HEK293 (cell line): ENCODE data around the gene NUAK1.

Experiments
- CTCF ChIA-PET: fragments of 350-600 bp; formaldehyde crosslinking; extraction: SDS; loops from one replicate; lab custom pipeline; 2021; ENCODE audit warnings: antibody characterized with exemption; lab: Yijun Ruan, JAX
- POLR2A ChIA-PET: fragments of 300-600 bp; formaldehyde crosslinking; extraction: SDS; loops from one replicate; lab custom pipeline; 2020; ENCODE audit warnings: antibody characterized with exemption, inconsistent platforms; lab: Yijun Ruan, JAX
- H3K27ac ChIP-seq: fragments of 200-500 bp; sonication (Bioruptor generic); 2 replicates; pipeline ENCODE4 v1.5.1; 2014; ENCODE audit warnings: low read depth, low read length, control low read depth, inconsistent platforms; ENCODE audit errors: extremely low read depth
- H3K36me3 ChIP-seq, 2 experiments: fragments of 200-500 bp in 1 of 2; sonication (Bioruptor generic) in 1 of 2; 1 replicate in 1 of 2; 2 replicates in 1 of 2; pipeline ENCODE4 v1.5.1; 2014 to 2017; ENCODE audit warnings: inconsistent platforms in 2 of 2, low read length in 2 of 2; ENCODE audit not compliant: control insufficient read depth in 2 of 2, insufficient read depth in 1 of 2
- H3K4me1 ChIP-seq: fragments of 200-500 bp; sonication (Bioruptor generic); 2 replicates; pipeline ENCODE4 v1.5.1; 2014; ENCODE audit warnings: mild to moderate bottlenecking, low read length, inconsistent platforms; ENCODE audit not compliant: control insufficient read depth, insufficient read depth
- H3K4me3 ChIP-seq: 2 replicates; pipeline ENCODE4 v1.5.1; 2011; ENCODE audit warnings: low read depth, mild to moderate bottlenecking, control low read depth, low read length, moderate library complexity
- H3K9me3 ChIP-seq: fragments of 200-500 bp; sonication (Bioruptor generic); 2 replicates; pipeline ENCODE4 v1.5.1; 2014; ENCODE audit warnings: low read depth, low read length, inconsistent platforms; ENCODE audit not compliant: control insufficient read depth, insufficient read depth
- FEZF1 ChIP-seq: fragments of 450-650 bp; formaldehyde crosslinking; IDR thresholded peaks from 2 replicates; pipeline ENCODE4 v1.5.1; 2016; ENCODE audit warnings: missing biosample characterization, missing genetic modification characterization
- ZBTB8A ChIP-seq: fragments of 450-650 bp; formaldehyde crosslinking; IDR thresholded peaks from 2 replicates; pipeline ENCODE4 v1.5.1; 2016; ENCODE audit warnings: missing biosample characterization, missing genetic modification characterization
- ZFP41 ChIP-seq: fragments of 450-650 bp; formaldehyde crosslinking; IDR thresholded peaks from 2 replicates; pipeline ENCODE4 v1.5.1; 2016; ENCODE audit warnings: missing biosample characterization, missing genetic modification characterization, borderline replicate concordance
- ZIC2 ChIP-seq: fragments of 450-650 bp; formaldehyde crosslinking; IDR thresholded peaks from 2 replicates; pipeline ENCODE4 v1.5.1; 2016; ENCODE audit warnings: missing biosample characterization, missing genetic modification characterization
- ZNF202 ChIP-seq: fragments of 450-650 bp; formaldehyde crosslinking; IDR thresholded peaks from 2 replicates; pipeline ENCODE4 v1.5.1; 2016; ENCODE audit warnings: missing biosample characterization, missing genetic modification characterization, borderline replicate concordance
- ZNF214 ChIP-seq: fragments of 450-650 bp; formaldehyde crosslinking; IDR thresholded peaks from 2 replicates; pipeline ENCODE4 v1.5.1; 2017; ENCODE audit warnings: missing biosample characterization, mild to moderate bottlenecking, missing genetic modification characterization, borderline replicate concordance
- ZNF37A ChIP-seq: fragments of 450-650 bp; IDR thresholded peaks from 2 replicates; pipeline ENCODE4 v1.5.1; 2018; ENCODE audit warnings: missing biosample characterization, missing genetic modification characterization
- ZNF433 ChIP-seq: fragments of 450-650 bp; formaldehyde crosslinking; IDR thresholded peaks from 2 replicates; pipeline ENCODE4 v1.5.1; 2016; ENCODE audit warnings: missing biosample characterization, missing genetic modification characterization, low read depth
- ZNF48 ChIP-seq: fragments of 450-650 bp; formaldehyde crosslinking; IDR thresholded peaks from 2 replicates; pipeline ENCODE4 v1.5.1; 2016; ENCODE audit warnings: missing biosample characterization, missing genetic modification characterization
- ZNF501 ChIP-seq: fragments of 450-650 bp; formaldehyde crosslinking; IDR thresholded peaks from 2 replicates; pipeline ENCODE4 v1.5.1; 2016; ENCODE audit warnings: missing biosample characterization, missing genetic modification characterization
- ZNF610 ChIP-seq: fragments of 450-650 bp; formaldehyde crosslinking; IDR thresholded peaks from 2 replicates; pipeline ENCODE4 v1.5.1; 2016; ENCODE audit warnings: missing biosample characterization, missing genetic modification characterization, borderline replicate concordance
- ZNF626 ChIP-seq: fragments of 450-650 bp; sonication (Bioruptor Pico); formaldehyde crosslinking; IDR thresholded peaks from 2 replicates; pipeline ENCODE4 v1.5.1; 2018; ENCODE audit warnings: missing biosample characterization, missing genetic modification characterization, inconsistent platforms
- ZNF629 ChIP-seq: fragments of 450-650 bp; formaldehyde crosslinking; IDR thresholded peaks from 2 replicates; pipeline ENCODE4 v1.5.1; 2017; ENCODE audit warnings: missing biosample characterization, missing genetic modification characterization
- ZNF830 ChIP-seq: fragments of 450-650 bp; IDR thresholded peaks from 2 replicates; pipeline ENCODE4 v1.5.0; 2018; ENCODE audit warnings: missing biosample characterization, missing genetic modification characterization, low read depth, mild to moderate bottlenecking, moderate library complexity
- TF ChIP-seq, protein P1 (sequence below): fragments of 450-650 bp; formaldehyde crosslinking; IDR thresholded peaks from 2 replicates; pipeline ENCODE4 v1.5.1; 2016; ENCODE audit warnings: missing biosample characterization, missing genetic modification characterization
- TF ChIP-seq, protein P2 (sequence below): fragments of 450-650 bp; formaldehyde crosslinking; IDR thresholded peaks from 2 replicates; pipeline ENCODE4 v1.5.0; 2017; ENCODE audit warnings: missing biosample characterization, missing genetic modification characterization, borderline replicate concordance
- TF ChIP-seq, protein P3 (sequence below): fragments of 450-650 bp; formaldehyde crosslinking; IDR thresholded peaks from 2 replicates; pipeline ENCODE4 v1.5.1; 2016; ENCODE audit warnings: missing biosample characterization, missing genetic modification characterization
- TF ChIP-seq, protein P4 (sequence below): fragments of 450-650 bp; formaldehyde crosslinking; IDR thresholded peaks from 2 replicates; pipeline ENCODE4 v1.5.1; 2017; ENCODE audit warnings: missing biosample characterization, missing genetic modification characterization
- TF ChIP-seq, protein P5 (sequence below): fragments of 450-650 bp; formaldehyde crosslinking; IDR thresholded peaks from 2 replicates; pipeline ENCODE4 v1.5.1; 2017; ENCODE audit warnings: missing biosample characterization, missing genetic modification characterization

NUAK1 gene

DNA sequence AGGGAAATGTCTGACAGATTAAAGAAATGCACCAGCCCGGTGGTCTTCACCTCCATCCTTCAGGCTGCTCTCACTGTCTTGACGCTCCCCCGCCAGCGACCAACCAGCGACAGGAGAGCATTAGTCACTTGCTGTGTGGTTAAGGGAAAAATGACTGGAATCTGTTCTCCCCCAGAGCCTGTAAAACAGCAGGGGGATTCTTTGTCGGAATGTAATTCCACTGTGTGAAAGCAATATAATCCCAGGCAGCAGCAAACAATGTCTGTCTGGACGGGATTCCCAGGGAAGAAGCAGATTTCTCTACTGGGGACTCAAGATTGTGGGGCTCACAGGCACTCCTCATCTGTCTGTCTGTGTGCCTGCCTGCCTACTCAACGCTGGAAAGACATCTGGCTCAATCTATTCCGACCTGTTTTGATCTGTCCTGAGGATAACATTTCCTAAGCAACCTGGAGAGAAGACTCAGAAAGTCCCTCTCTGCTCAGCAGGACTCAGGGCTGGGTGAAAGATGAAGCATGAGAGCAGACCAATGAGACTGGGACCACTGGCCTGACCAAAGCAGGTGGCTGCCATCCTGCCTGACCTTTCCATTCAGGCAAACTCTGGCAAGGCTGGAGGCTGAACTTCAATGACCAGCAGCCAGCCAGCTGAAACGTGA is 54.6 kb downstream of the NUAK1 start (continued):
- TF ChIP-seq, protein P1, sequence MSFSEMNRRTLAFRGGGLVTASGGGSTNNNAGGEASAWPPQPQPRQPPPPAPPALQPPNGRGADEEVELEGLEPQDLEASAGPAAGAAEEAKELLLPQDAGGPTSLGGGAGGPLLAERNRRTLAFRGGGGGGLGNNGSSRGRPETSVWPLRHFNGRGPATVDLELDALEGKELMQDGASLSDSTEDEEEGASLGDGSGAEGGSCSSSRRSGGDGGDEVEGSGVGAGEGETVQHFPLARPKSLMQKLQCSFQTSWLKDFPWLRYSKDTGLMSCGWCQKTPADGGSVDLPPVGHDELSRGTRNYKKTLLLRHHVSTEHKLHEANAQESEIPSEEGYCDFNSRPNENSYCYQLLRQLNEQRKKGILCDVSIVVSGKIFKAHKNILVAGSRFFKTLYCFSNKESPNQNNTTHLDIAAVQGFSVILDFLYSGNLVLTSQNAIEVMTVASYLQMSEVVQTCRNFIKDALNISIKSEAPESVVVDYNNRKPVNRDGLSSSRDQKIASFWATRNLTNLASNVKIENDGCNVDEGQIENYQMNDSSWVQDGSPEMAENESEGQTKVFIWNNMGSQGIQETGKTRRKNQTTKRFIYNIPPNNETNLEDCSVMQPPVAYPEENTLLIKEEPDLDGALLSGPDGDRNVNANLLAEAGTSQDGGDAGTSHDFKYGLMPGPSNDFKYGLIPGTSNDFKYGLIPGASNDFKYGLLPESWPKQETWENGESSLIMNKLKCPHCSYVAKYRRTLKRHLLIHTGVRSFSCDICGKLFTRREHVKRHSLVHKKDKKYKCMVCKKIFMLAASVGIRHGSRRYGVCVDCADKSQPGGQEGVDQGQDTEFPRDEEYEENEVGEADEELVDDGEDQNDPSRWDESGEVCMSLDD (tag by site-specific recombination): no peak
- TF ChIP-seq, protein P2, sequence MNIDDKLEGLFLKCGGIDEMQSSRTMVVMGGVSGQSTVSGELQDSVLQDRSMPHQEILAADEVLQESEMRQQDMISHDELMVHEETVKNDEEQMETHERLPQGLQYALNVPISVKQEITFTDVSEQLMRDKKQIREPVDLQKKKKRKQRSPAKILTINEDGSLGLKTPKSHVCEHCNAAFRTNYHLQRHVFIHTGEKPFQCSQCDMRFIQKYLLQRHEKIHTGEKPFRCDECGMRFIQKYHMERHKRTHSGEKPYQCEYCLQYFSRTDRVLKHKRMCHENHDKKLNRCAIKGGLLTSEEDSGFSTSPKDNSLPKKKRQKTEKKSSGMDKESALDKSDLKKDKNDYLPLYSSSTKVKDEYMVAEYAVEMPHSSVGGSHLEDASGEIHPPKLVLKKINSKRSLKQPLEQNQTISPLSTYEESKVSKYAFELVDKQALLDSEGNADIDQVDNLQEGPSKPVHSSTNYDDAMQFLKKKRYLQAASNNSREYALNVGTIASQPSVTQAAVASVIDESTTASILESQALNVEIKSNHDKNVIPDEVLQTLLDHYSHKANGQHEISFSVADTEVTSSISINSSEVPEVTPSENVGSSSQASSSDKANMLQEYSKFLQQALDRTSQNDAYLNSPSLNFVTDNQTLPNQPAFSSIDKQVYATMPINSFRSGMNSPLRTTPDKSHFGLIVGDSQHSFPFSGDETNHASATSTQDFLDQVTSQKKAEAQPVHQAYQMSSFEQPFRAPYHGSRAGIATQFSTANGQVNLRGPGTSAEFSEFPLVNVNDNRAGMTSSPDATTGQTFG: no peak
- TF ChIP-seq, protein P3, sequence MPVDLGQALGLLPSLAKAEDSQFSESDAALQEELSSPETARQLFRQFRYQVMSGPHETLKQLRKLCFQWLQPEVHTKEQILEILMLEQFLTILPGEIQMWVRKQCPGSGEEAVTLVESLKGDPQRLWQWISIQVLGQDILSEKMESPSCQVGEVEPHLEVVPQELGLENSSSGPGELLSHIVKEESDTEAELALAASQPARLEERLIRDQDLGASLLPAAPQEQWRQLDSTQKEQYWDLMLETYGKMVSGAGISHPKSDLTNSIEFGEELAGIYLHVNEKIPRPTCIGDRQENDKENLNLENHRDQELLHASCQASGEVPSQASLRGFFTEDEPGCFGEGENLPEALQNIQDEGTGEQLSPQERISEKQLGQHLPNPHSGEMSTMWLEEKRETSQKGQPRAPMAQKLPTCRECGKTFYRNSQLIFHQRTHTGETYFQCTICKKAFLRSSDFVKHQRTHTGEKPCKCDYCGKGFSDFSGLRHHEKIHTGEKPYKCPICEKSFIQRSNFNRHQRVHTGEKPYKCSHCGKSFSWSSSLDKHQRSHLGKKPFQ (tag by site-specific recombination): peak; percentile 54; the same call in 1 of the 2 replicates
- no peak for TF ChIP-seq ZNF214 (tag by site-specific recombination)
- TF ChIP-seq ZNF830 (tag by site-specific recombination): no peak
- TF ChIP-seq ZNF37A: no peak
- no peak for TF ChIP-seq ZFP41 (tag by site-specific recombination)
- TF ChIP-seq ZNF610 (tag by site-specific recombination): peak; percentile 68; the same call in 1 of the 2 replicates

DNA sequence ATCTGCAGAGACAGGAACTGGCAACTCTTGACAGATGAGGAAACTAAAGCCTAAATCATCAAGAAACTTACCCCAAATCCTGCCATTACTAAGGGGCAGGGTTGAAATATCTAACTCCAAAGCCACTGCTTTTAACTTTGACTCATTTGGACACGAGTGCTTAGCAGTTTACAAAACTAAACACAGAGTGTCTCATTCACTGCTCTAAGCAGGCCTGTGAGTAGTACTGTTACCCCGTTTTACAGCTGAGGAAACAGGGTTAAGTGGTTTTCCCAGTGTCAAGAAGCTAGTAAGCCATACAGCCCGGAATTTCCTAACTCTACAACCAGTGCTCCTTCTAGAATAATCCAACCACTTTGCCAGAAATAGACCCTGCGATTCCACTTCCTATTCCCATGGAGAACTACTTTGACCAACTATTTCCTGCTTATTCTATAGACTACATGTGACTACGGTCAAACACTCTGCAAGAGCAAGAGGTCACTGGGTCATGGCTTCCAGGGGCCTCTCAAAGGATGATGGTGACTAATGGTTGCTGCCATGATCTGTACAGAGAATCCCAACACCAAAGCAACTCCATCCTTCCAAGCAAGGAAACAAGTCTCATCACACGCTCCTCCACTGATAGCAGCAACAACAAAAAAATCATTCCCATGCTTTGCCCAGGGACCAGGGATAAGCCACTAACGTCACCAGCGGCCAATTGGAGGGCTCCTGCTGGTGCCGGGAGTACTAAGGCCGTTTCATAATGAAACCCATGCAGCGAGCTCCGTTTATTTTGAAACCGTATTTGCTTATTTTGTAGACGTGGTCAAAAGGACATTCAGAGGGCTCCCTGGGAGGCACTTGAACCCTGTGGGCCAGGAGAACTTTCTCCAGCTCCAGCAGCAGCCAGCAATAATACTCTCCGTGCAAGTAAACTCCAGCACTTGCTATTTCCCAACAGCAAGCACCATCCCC is 56.3 kb downstream of the NUAK1 start:
- Histone ChIP-seq H3K27ac (no peak overlapping the region), H3K4me1 (peaks cover 22% of the 10 kb centered on the region), H3K36me3 (peaks cover 0 to 3% of the 10 kb centered on the region in 2 experiments; a peak in 2 of 3 replicates), H3K4me3 (no peak overlapping the region), H3K9me3 (no peaks in the 10 kb centered on the region)
- POLR2A ChIA-PET: interaction anchor here (0.9 kb wide), 1 partner anchor 9 kb away, joined by 4 read pairs; no protein-coding TSS in a partner anchor
- TF ChIP-seq ZNF433 (tag by site-specific recombination) (no peak), FEZF1 (tag by site-specific recombination) (peak; percentile 96), ZNF48 (no peak), ZBTB8A (tag by site-specific recombination) (no peak), ZIC2 (tag by site-specific recombination) (peak; percentile 86), ZNF501 (tag by site-specific recombination) (no peak), ZNF626 (tag by site-specific recombination) (no peak), ZNF629 (tag by site-specific recombination) (0 out of 2 replicates have a peak, but pooled peaks have one; percentile 11), ZNF202 (tag by site-specific recombination) (no peak)
- TF ChIP-seq, protein P4, sequence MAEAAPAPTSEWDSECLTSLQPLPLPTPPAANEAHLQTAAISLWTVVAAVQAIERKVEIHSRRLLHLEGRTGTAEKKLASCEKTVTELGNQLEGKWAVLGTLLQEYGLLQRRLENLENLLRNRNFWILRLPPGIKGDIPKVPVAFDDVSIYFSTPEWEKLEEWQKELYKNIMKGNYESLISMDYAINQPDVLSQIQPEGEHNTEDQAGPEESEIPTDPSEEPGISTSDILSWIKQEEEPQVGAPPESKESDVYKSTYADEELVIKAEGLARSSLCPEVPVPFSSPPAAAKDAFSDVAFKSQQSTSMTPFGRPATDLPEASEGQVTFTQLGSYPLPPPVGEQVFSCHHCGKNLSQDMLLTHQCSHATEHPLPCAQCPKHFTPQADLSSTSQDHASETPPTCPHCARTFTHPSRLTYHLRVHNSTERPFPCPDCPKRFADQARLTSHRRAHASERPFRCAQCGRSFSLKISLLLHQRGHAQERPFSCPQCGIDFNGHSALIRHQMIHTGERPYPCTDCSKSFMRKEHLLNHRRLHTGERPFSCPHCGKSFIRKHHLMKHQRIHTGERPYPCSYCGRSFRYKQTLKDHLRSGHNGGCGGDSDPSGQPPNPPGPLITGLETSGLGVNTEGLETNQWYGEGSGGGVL (tag by site-specific recombination): no peak
- TF ChIP-seq, protein P5, sequence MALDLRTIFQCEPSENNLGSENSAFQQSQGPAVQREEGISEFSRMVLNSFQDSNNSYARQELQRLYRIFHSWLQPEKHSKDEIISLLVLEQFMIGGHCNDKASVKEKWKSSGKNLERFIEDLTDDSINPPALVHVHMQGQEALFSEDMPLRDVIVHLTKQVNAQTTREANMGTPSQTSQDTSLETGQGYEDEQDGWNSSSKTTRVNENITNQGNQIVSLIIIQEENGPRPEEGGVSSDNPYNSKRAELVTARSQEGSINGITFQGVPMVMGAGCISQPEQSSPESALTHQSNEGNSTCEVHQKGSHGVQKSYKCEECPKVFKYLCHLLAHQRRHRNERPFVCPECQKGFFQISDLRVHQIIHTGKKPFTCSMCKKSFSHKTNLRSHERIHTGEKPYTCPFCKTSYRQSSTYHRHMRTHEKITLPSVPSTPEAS (tag by site-specific recombination): no peak
- CTCF ChIA-PET: interaction anchor here (0.6 kb wide), 1 partner anchor 139 kb away, joined by 3 read pairs; no protein-coding TSS in a partner anchor
